Measurements from ENCODE around the gene DNM3. TPM values are rescaled to one million over a fixed set of nuclear protein-coding genes. Genes with fewer than 3 reads are reported as not detected.

Gene DNM3
- total RNA-seq, 1 experiment from 2014 or later, result 0.11 TPM

DNA sequence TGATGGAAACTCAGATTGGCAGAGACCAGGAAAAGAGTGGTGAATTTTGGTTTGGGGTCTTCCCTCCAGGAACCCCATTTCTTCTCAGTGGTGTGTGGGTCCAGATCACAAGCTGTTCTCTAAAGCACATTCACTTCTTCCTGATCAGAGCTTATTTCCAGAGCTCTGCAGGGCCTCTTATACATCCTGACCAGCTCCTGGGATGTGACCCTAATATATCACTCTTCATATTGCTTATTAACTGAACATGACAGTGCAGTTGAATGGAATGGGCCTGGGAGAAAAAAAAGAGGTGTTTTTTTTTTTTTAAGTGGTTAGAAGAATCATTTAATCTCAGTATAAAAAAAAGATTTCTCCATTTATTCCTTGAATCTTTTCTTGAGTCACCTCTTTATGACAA lies 29.6 kb upstream of the DNM3 start:
- no peak overlapping the region for H3K4me3 ChIP-seq (ENCODE audit: low read depth, low read length)
- BruUV-seq (replicated peaks), result no TSS peak
- no peak overlapping the region for H3K4me3 Mint-ChIP-seq (ENCODE audit: unreplicated experiment)
- H3K4me1 ChIP-seq, result no peaks in the 10 kb centered on the region
- no peaks in the 10 kb centered on the region for H3K27me3 Mint-ChIP-seq (ENCODE audit: insufficient read depth, unreplicated experiment)
- ChIA-PET POLR2A (no interaction called here), CTCF (interaction anchor here (0.6 to 1.5 kb wide), 2 partner anchors 11 to 172 kb away, joined by 5 read pairs; no protein-coding TSS in a partner anchor)
- H3K36me3 ChIP-seq (ENCODE audit: control insufficient read depth, insufficient read depth, low read length), result no peaks in the 10 kb centered on the region
- H3K36me3 Mint-ChIP-seq (ENCODE audit: insufficient read depth, unreplicated experiment), result no peaks in the 10 kb centered on the region
- no peaks in the 10 kb centered on the region for H3K9me3 Mint-ChIP-seq (ENCODE audit: unreplicated experiment)
- TF ChIP-seq, protein P1, sequence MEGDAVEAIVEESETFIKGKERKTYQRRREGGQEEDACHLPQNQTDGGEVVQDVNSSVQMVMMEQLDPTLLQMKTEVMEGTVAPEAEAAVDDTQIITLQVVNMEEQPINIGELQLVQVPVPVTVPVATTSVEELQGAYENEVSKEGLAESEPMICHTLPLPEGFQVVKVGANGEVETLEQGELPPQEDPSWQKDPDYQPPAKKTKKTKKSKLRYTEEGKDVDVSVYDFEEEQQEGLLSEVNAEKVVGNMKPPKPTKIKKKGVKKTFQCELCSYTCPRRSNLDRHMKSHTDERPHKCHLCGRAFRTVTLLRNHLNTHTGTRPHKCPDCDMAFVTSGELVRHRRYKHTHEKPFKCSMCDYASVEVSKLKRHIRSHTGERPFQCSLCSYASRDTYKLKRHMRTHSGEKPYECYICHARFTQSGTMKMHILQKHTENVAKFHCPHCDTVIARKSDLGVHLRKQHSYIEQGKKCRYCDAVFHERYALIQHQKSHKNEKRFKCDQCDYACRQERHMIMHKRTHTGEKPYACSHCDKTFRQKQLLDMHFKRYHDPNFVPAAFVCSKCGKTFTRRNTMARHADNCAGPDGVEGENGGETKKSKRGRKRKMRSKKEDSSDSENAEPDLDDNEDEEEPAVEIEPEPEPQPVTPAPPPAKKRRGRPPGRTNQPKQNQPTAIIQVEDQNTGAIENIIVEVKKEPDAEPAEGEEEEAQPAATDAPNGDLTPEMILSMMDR (IDR thresholded peaks at IDR 0.05; ENCODE audit: insufficient read depth in 1 of 2, low read depth in 1 of 2, low read length in 1 of 2, severe bottlenecking in 1 of 2, unreplicated experiment in 1 of 2), result no peak
- H3K9me3 ChIP-seq, result no peaks in the 10 kb centered on the region
- intact Hi-C loops (cut with micrococcal nuclease; ENCODE audit: unreplicated experiment), result no loop called here
- no peak overlapping the region for H3K27ac Mint-ChIP-seq (ENCODE audit: unreplicated experiment)
- no peaks in the 10 kb centered on the region for H3K4me1 Mint-ChIP-seq (ENCODE audit: low read depth, unreplicated experiment)
- H3K27me3 ChIP-seq (replicated peaks; ENCODE audit: control insufficient read depth, insufficient read depth, low read length), result no peaks in the 10 kb centered on the region
- DNase-seq, result no peak

DNA sequence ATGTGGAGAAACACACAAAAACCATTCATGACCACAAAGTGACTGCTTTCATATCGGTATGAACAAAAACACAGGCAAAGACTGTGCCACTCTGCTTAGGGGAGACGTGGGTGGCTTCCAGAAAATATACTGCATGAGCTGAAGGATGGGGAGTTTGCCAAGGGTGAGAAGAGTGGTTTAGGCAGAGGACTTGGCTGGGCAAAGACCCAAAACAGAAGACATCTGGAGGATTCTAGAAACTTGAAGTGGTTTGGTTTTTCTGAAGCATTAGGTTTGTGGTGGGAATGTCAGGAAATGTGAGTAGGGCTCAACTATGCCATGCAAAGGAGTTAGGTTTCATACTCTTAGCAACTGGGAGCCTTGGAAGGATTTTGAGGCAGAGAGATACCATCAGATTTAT lies 26.6 kb upstream of the DNM3 start:
- Histone ChIP-seq H3K27me3 (replicated peaks; ENCODE audit: control insufficient read depth, insufficient read depth, low read length) (no peaks in the 10 kb centered on the region), H3K4me1 (no peaks in the 10 kb centered on the region), H3K9me3 (no peaks in the 10 kb centered on the region), H3K36me3 (ENCODE audit: control insufficient read depth, insufficient read depth, low read length) (no peaks in the 10 kb centered on the region), H3K4me3 (ENCODE audit: low read depth, low read length) (no peak overlapping the region)
- TF ChIP-seq, protein P1 (IDR thresholded peaks at IDR 0.05; ENCODE audit: insufficient read depth in 1 of 2, low read depth in 1 of 2, low read length in 1 of 2, severe bottlenecking in 1 of 2, unreplicated experiment in 1 of 2), result no peak
- H3K27me3 Mint-ChIP-seq (ENCODE audit: insufficient read depth, unreplicated experiment), result no peaks in the 10 kb centered on the region
- no peak overlapping the region for H3K27ac Mint-ChIP-seq (ENCODE audit: unreplicated experiment)
- intact Hi-C loops (cut with micrococcal nuclease; ENCODE audit: unreplicated experiment), result no loop called here
- CTCF ChIA-PET, result no interaction called here
- DNase-seq, result no peak
- no peaks in the 10 kb centered on the region for H3K9me3 Mint-ChIP-seq (ENCODE audit: unreplicated experiment)
- H3K4me1 Mint-ChIP-seq (ENCODE audit: low read depth, unreplicated experiment), result no peaks in the 10 kb centered on the region
- POLR2A ChIA-PET, result no interaction called here
- no TSS peak for BruUV-seq (replicated peaks)
- H3K4me3 Mint-ChIP-seq (ENCODE audit: unreplicated experiment), result no peak overlapping the region
- no peaks in the 10 kb centered on the region for H3K36me3 Mint-ChIP-seq (ENCODE audit: insufficient read depth, unreplicated experiment)

DNA sequence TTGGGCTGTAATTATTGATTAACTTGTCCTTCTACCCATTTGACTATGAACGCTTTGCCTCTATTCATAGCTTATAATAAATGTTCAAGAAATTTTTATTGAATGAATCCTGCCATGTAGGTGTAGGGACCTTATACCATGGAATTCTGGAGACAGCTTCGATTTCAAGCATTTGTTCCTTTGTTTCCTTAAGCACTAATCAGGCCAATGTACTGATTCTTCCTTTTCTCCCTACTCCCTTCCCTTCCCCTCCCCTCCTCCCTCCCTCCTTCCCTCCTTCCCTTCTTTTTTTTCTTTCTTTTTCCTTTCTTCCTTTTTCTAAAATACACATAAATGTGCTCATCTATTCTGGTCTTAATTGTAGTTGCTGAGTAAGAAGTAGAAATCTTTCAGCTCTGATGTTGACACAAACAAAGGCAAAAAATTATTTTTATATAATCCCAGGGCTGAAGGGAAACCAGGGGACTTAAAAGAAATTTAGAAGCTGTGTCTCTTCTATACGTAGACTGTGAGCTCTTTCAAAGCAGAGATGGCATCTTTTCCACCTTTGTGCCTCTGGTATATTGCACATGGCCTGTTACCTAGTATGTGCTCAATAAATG lies 24.9 kb upstream of the DNM3 start:
- DNase-seq, result no peak
- no peak overlapping the region for H3K4me3 Mint-ChIP-seq (ENCODE audit: unreplicated experiment)
- no peaks in the 10 kb centered on the region for H3K36me3 Mint-ChIP-seq (ENCODE audit: insufficient read depth, unreplicated experiment)
- H3K4me3 ChIP-seq (ENCODE audit: low read depth, low read length), result no peak overlapping the region
- no peaks in the 10 kb centered on the region for H3K4me1 Mint-ChIP-seq (ENCODE audit: low read depth, unreplicated experiment)
- H3K27me3 Mint-ChIP-seq (ENCODE audit: insufficient read depth, unreplicated experiment), result no peaks in the 10 kb centered on the region
- no peaks in the 10 kb centered on the region for H3K9me3 Mint-ChIP-seq (ENCODE audit: unreplicated experiment)
- no peaks in the 10 kb centered on the region for H3K27me3 ChIP-seq (replicated peaks; ENCODE audit: control insufficient read depth, insufficient read depth, low read length)
- H3K27ac Mint-ChIP-seq (ENCODE audit: unreplicated experiment), result no peak overlapping the region
- no TSS peak for BruUV-seq (replicated peaks)
- CTCF ChIA-PET, result no interaction called here
- H3K36me3 ChIP-seq (ENCODE audit: control insufficient read depth, insufficient read depth, low read length), result no peaks in the 10 kb centered on the region
- H3K4me1 ChIP-seq, result no peaks in the 10 kb centered on the region
- POLR2A ChIA-PET, result no interaction called here
- intact Hi-C loops (cut with micrococcal nuclease; ENCODE audit: unreplicated experiment), result no loop called here
- TF ChIP-seq, protein P1 (IDR thresholded peaks at IDR 0.05; ENCODE audit: insufficient read depth in 1 of 2, low read depth in 1 of 2, low read length in 1 of 2, severe bottlenecking in 1 of 2, unreplicated experiment in 1 of 2), result no peak
- H3K9me3 ChIP-seq, result no peaks in the 10 kb centered on the region

Measured in Caco-2 (cell line).